EH (cell line): Measurements from ENCODE around the gene TNMD.

Experiments
- DNase-seq: peaks from one replicate; pipeline ENCODE4 v3.0.0-alpha.2; 2015; ENCODE audit warnings: low read depth

The TNMD gene

DNA sequence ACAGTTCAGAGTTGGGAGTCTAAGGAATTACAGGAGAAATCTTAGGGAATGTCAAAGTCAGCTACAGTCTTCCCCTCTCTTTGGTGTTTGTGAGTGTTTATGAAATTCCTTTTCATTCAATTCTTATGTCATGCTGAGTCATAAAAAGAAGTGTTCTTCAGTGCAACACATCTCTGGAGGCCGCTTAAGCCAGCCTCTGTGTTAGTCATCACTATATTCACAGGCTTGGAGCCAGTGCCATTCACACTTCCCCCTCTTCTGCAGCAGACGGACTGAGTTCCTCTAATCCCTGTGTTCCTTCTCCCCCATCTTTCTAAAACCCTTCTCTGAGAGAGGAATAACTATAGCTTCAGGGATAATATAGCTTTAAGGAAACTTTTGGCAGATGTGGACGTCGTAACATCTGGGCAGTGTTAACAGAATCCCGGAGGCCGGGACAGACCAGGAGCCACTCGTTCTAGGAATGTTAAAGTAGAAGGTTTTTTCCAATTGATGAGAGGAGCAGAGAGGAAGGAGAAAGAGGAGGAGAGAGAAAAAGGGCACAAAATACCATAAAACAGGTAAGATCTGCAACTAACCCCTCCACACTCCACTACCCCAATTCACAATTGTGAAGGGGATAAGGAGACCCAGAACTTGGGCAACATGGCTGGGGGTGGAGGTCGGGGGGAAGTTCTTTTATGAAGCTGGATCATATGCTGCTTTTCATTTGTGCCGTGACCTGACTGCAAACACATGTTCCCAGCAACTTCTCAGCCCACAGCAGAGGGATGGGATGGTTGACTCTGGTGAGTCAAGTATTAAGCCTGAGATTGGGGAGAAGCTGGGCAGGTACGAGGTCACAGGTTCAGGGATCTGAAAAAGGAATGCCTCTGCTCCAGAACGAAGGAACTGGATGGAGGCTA is 59.5 kb downstream of the TNMD start, which contains the start of gene SRPX2:
SRPX2 (plus strand) TSS at position 244 of the 905 bp plus-strand sequence. CDS start 2,124 bp downstream, outside the sequence.
- peak; percentile 91 for DNase-seq

DNA sequence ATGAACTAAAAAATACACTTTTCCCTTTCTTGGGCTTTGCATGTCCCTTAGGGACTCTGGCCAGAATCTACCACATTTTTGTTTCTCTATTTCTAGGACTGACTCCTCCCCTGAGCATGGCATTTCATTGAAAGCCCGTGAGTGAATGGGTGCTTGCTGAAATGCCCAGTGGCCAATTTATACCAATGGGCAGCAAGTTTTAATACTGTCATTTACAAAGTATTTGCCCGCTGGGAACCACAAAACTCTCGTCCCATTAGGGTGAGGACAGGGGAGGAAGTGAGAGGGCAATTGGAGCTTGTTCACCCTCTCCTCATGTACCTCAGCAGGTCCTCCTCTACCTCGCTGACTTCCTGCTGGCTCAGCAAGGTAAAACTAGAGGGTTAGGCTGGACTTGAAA is 60.4 kb downstream of the TNMD start:
- DNase-seq: peak; percentile 63

DNA sequence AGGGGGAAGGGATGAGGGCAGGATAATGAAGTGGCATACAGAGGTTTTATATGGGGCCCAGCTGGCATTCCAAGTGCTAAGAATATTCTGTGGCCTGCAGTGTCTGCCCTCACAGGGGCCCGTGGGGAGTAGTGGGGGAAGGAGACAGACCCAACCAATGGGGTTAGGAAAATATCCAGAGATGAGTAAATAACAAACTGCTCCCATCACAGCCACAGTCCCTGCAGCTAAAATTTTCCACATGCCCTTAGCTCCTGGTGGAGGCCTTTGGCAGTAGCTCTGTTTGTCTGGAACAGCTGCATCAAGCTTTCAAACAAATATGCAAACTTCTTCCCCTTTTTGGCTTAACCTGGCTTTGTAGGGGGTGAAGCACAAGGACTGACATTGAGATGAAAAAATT is 62.4 kb downstream of the TNMD start:
- DNase-seq: peak; percentile 40

DNA sequence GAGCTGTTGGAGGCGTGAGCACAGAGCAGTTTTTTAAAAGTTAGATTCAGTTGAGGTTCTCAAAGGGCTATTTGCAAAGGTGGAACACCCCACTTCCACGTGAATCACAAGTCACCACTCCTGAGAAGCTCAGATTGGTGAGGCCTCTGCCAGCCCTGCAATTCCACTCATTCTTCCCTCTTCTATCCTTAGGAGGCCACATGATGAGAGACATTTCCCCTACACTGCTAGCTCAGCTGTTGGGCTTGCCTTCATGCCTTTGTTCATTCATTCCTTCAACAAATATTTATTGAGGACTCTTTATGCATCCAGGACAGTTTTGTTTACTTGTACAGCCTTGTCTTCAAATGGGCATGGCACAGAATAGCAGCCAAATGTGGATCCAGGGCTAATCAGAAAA is 63.0 kb downstream of the TNMD start:
- DNase-seq: peak; percentile 21

DNA sequence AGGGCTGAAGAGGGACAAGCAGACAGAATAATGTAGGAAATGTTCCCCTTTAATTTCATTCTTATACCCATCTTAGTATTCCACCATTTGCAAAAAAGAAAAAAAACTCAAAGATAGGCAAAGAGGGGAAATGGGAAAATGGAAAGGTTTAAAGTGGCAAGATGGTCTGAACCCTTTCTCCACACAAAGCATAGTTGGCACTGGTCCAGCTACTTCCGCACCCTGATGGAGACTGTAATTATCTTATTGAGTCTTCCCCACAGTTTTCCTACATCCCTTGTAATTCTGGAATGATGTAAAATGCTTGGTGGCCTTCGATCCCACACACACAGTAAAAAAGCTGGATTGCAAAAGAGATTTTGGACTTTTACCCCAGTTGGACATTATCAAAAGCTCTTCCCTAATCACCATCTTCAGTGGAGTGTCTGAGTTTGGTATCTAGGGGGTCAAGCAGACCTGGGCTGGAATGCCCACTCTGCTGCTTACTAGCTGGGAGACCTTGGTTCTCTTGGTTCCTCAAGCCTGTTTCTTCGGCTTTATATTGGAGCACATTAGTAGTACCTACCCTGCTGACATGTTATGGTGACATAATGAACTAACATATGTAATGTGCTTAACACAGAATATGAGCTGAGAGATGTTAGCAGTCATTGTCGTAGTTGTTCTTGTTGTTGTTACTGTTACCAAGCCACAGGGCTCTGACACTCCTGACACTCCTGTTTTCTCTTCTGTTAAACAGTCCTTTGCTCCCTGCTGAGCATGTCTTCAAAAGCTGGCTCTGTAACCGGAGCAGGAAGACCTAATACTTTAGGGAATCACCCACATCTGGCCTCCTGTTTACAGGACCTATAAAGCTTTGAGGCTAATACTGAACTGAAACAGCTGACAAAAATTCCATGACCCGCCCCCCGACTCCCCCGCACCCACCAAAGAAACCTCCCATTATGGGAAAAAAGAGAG is 64.0 kb downstream of the TNMD start:
- DNase-seq: peak; percentile 74
